Stomach (tissue), 4 donors: ENCODE measurements around the gene TREM2.

Source experiments
- POLR2A ChIP-seq, 4 donors: fragments of 450-650 bp; IDR thresholded peaks; one replicate each; pipeline ENCODE4 v1.6.1; 2016; ENCODE audit warnings: antibody characterized with exemption in 4 of 4, control low read depth in 2 of 4, mild to moderate bottlenecking in 1 of 4, moderate library complexity in 1 of 4
- POLR2AphosphoS5 ChIP-seq, 3 donors: sonication (generic); formaldehyde crosslinking; IDR thresholded peaks; one replicate each; pipeline ENCODE4 v1.6.1; 2016; ENCODE audit warnings: antibody characterized with exemption in 3 of 3

- TF ChIP-seq POLR2A (IDR thresholded peaks at IDR 0.05) (no peak), POLR2AphosphoS5 (IDR thresholded peaks at IDR 0.05) (no peak)
Observed at GRCh38 chr6:41181566-41181965, 18.6 kb upstream of the TREM2 start.
